ENCODE measurements around the gene IMPA2. TPM values are rescaled to one million over a fixed set of nuclear protein-coding genes. Genes with fewer than 3 reads are reported as not detected.

Gene IMPA2
- total and polyA plus RNA-seq, 10 of the 15 experiments (the other 5 are each of a cell fraction or from before 2014, with no cell fraction given), result 0.24 to 21.0 (median 11.4) TPM

GRCh38 chr18:12028040-12028628 is 46.8 kb downstream of the IMPA2 start (continued):
- TF ChIP-seq RELA (IDR thresholded peaks at IDR 0.05; ENCODE audit: borderline replicate concordance, partially characterized antibody), result no peak
- TF ChIP-seq SUZ12 (IDR thresholded peaks at IDR 0.05; ENCODE audit: unreplicated experiment), result no peak
- TF ChIP-seq FOXM1 (IDR thresholded peaks at IDR 0.05; ENCODE audit: low read depth, low read length), result no peak

GRCh38 chr18:12028674-12029073 is 47.4 kb downstream of the IMPA2 start:
- RAD21 ChIA-PET (ENCODE audit: unreplicated experiment), result no interaction called here
- Histone ChIP-seq H4K20me1 (ENCODE audit: control insufficient read depth, insufficient read depth) (no peaks in the 10 kb centered on the region), H3K4me1 (ENCODE audit: control insufficient read depth, insufficient read depth, low read length) (no peaks in the 10 kb centered on the region), H3K4me2 (ENCODE audit: control insufficient read depth, insufficient read depth) (no peak overlapping the region), H3K9me3 (replicated peaks; ENCODE audit: control insufficient read depth, insufficient read depth, low read length) (no peaks in the 10 kb centered on the region), H3K9ac (ENCODE audit: control insufficient read depth, insufficient read depth, low read length) (no peak overlapping the region), H2AFZ (ENCODE audit: control insufficient read depth, low read depth, low read length) (no peak overlapping the region), H3K27ac (ENCODE audit: control insufficient read depth, insufficient read depth) (no peak overlapping the region), H3K4me3 (no peak overlapping the region), H3K27me3 (replicated peaks in 1 of 2; ENCODE audit: control insufficient read depth in 2 of 2, insufficient read depth in 2 of 2, low read length in 1 of 2) (no peaks in the 10 kb centered on the region), H3K79me2 (ENCODE audit: control insufficient read depth, insufficient read depth, low read length) (no peaks in the 10 kb centered on the region), H3K36me3 (ENCODE audit: control insufficient read depth in 2 of 2, insufficient read depth in 2 of 2, low read length in 1 of 2) (no peaks in the 10 kb centered on the region)
- SMC1A ChIA-PET (ENCODE audit: uncharacterized antibody, unreplicated experiment), result no interaction called here
- in situ Hi-C loops (cut with MboI), result no loop called here
- POLR2A ChIA-PET, result no interaction called here
- no peak for TF ChIP-seq PBX3 (IDR thresholded peaks at IDR 0.05; ENCODE audit: insufficient replicate concordance, low read depth, low read length)
- TF ChIP-seq BHLHE40 (IDR thresholded peaks at IDR 0.05; ENCODE audit: borderline replicate concordance in 1 of 2, low read depth in 2 of 2, low read length in 1 of 2), result no peak
- no peak for TF ChIP-seq TCF3 (IDR thresholded peaks at IDR 0.05; ENCODE audit: borderline replicate concordance, insufficient read depth, low read depth, low read length)
- no peak for TF ChIP-seq RAD21 (IDR thresholded peaks at IDR 0.05; ENCODE audit: insufficient read depth, low read depth, low read length)
- no peak for TF ChIP-seq NFYA (IDR thresholded peaks at IDR 0.05; ENCODE audit: borderline replicate concordance, low read depth, low read length)
- TF ChIP-seq USF1 (IDR thresholded peaks at IDR 0.05; ENCODE audit: borderline replicate concordance, extremely low read length, insufficient read depth, low read depth, low read length), result no peak
- TF ChIP-seq PAX5 (IDR thresholded peaks at IDR 0.05; ENCODE audit: borderline replicate concordance, low read depth, low read length), result no peak
- no peak for TF ChIP-seq STAT3 (IDR thresholded peaks at IDR 0.05; ENCODE audit: low read depth, low read length)
- TF ChIP-seq RCOR1 (conservative IDR thresholded peaks at IDR 0.05; ENCODE audit: low read depth, low read length), result no peak
- no peak for TF ChIP-seq CEBPZ (IDR thresholded peaks at IDR 0.05; ENCODE audit: low read depth, low read length)
- ATAC-seq (no peak), DNase-seq (ENCODE audit: low read depth, low spot score) (no peak), FAIRE-seq (no peak)
- intact Hi-C loops (cut with micrococcal nuclease; ENCODE audit: unreplicated experiment), result no loop called here
- WGBS (ENCODE audit: insufficient coverage, insufficient replicate concordance, low lambda C conversion rate, missing lambda C conversion rate), result 86% methylated on average over 11 of the region's 11 CpGs
- BruUV-seq (replicated peaks), result no TSS peak
- CTCF ChIA-PET, result interaction anchor here (0.7 kb wide), 1 partner anchor 130 kb away, joined by 4 read pairs; no protein-coding TSS in a partner anchor

All from GM12878 (cell line).